NB4 (cell line): ENCODE results near the gene CSRNP3.

Experiments
- CTCF ChIP-seq: IDR thresholded peaks from one replicate; pipeline ENCODE4 v1.5.1; 2012; ENCODE audit warnings: low read depth, low read length
- MYC ChIP-seq: IDR thresholded peaks from 2 replicates; pipeline ENCODE4 v1.6.1; 2011; ENCODE audit warnings: low read depth, low read length
- POLR2A ChIP-seq: IDR thresholded peaks from 2 replicates; pipeline ENCODE4 v1.6.1; 2011; ENCODE audit warnings: mild to moderate bottlenecking; ENCODE audit not compliant: insufficient read length; ENCODE audit errors: extremely low read depth
- TF ChIP-seq, protein P1 (sequence below): IDR thresholded peaks from 2 replicates; pipeline ENCODE4 v1.6.1; 2011; ENCODE audit warnings: low read depth, low read length

GRCh38 chr2:165665614-165666013 lies 196.1 kb downstream of the CSRNP3 start:
- TF ChIP-seq CTCF (no peak), POLR2A (no peak), MYC (no peak)
- TF ChIP-seq, protein P1, sequence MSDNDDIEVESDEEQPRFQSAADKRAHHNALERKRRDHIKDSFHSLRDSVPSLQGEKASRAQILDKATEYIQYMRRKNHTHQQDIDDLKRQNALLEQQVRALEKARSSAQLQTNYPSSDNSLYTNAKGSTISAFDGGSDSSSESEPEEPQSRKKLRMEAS, result no peak
